Fibroblast of skin of right biceps (primary cell): ENCODE measurements around the gene SCAANT1.

Experiments used
- DNase-seq: peaks from one replicate; pipeline ENCODE4 v3.0.0-alpha.2; 2013

Gene SCAANT1

GRCh38 chr3:63933459-63933858, 21.3 kb upstream of the SCAANT1 start:
- DNase-seq: no peak

- DNase-seq: no peak
Observed at GRCh38 chr3:63932509-63933212, 20.5 kb upstream of the SCAANT1 start.

- no peak for DNase-seq
Observed at GRCh38 chr3:63931290-63931689, 19.1 kb upstream of the SCAANT1 start.

- DNase-seq: no peak
Observed at GRCh38 chr3:63927422-63928280, 15.5 kb upstream of the SCAANT1 start.

GRCh38 chr3:63926309-63926708, 14.1 kb upstream of the SCAANT1 start:
- DNase-seq: no peak

- no peak for DNase-seq
Observed at GRCh38 chr3:63922491-63923199, 10.5 kb upstream of the SCAANT1 start.

GRCh38 chr3:63921741-63922482, 9.7 kb upstream of the SCAANT1 start:
- DNase-seq: no peak

- DNase-seq: no peak
Observed at GRCh38 chr3:63920001-63920400, 7.8 kb upstream of the SCAANT1 start.

- peak; percentile 63 for DNase-seq
Observed at GRCh38 chr3:63918321-63918720, 6.1 kb upstream of the SCAANT1 start.

GRCh38 chr3:63914312-63914711, 2.1 kb upstream of the SCAANT1 start:
- DNase-seq: peak; percentile 42

GRCh38 chr3:63912768-63913588, 795 bp upstream of the SCAANT1 start:
- DNase-seq: peak; percentile 52

GRCh38 chr3:63911509-63911872, 692 bp downstream of the SCAANT1 start:
- no peak for DNase-seq

- peak; percentile 35 for DNase-seq
Observed at GRCh38 chr3:63910891-63911290, 1.3 kb downstream of the SCAANT1 start.

- DNase-seq: no peak
Observed at GRCh38 chr3:63910001-63910400, 2.2 kb downstream of the SCAANT1 start.

GRCh38 chr3:63909431-63909830, 2.8 kb downstream of the SCAANT1 start:
- no peak for DNase-seq

GRCh38 chr3:63908776-63909175, 3.4 kb downstream of the SCAANT1 start:
- no peak for DNase-seq

GRCh38 chr3:63908081-63908736, 4.0 kb downstream of the SCAANT1 start:
- DNase-seq: peak; percentile 36

GRCh38 chr3:63905731-63906620, 6.2 kb downstream of the SCAANT1 start:
- DNase-seq: no peak

GRCh38 chr3:63900459-63900858, 11.7 kb downstream of the SCAANT1 start:
- DNase-seq: no peak

- DNase-seq: no peak
Observed at GRCh38 chr3:63900010-63900409, 12.2 kb downstream of the SCAANT1 start.
